H1 (cell line): ENCODE results near the gene MAP7. TPM values are rescaled to one million over a fixed set of nuclear protein-coding genes. Genes with fewer than 3 reads are reported as not detected.

Experiments
- CTCF ChIA-PET: fragments of 300-600 bp; sonication (Branson Sonifier 250); formaldehyde crosslinking; loops from one replicate; lab custom pipeline; 2021; ENCODE audit not compliant: partially characterized antibody; lab: Charles Lee
- POLR2A ChIA-PET: fragments of 300-600 bp; sonication (Branson Sonifier 250); formaldehyde crosslinking; loops from one replicate; lab custom pipeline; 2021; ENCODE audit warnings: inconsistent platforms; ENCODE audit not compliant: partially characterized antibody; lab: Charles Lee
- DNase-seq, 2 experiments: peaks; one replicate each; pipeline versions ENCODE4 v3.0.0 to v3.0.0-alpha.2; 2010 to 2022; ENCODE audit warnings: low spot score in 2 of 2, low read depth in 1 of 2, mixed read lengths in 1 of 2
- FAIRE-seq: peaks from 2 replicates; lab custom pipeline; 2011; peaks lifted over from hg19 to GRCh38; lab: Jason Lieb, UNC
- H2AFZ ChIP-seq: 2 replicates; pipeline ENCODE4 v1.8.1; 2012; ENCODE audit warnings: low read length, inconsistent platforms
- H2AK5ac ChIP-seq: 2 replicates; pipeline ENCODE4 v1.6.1; 2013; ENCODE audit warnings: low read depth, low read length
- H2BK120ac ChIP-seq: replicated peaks from 2 replicates; pipeline ENCODE3; 2013; ENCODE audit warnings: low read depth, low read length, inconsistent platforms
- H2BK12ac ChIP-seq: 2 replicates; pipeline ENCODE4 v1.6.1; 2013; ENCODE audit warnings: low read depth, low read length
- H2BK15ac ChIP-seq: 2 replicates; pipeline ENCODE4 v1.6.1; 2013; ENCODE audit warnings: low read length
- H2BK20ac ChIP-seq: 2 replicates; pipeline ENCODE4 v1.6.1; 2013; ENCODE audit warnings: low read length
- H2BK5ac ChIP-seq: 2 replicates; pipeline ENCODE4 v1.6.1; 2013; ENCODE audit warnings: low read depth, low read length
- H3K14ac ChIP-seq: 2 replicates; pipeline ENCODE4 v1.6.1; 2013; ENCODE audit warnings: inconsistent platforms; ENCODE audit not compliant: insufficient read length
- H3K18ac ChIP-seq: 2 replicates; pipeline ENCODE4 v1.6.1; 2013; ENCODE audit warnings: low read length; ENCODE audit errors: extremely low read depth
- H3K23ac ChIP-seq: 2 replicates; pipeline ENCODE4 v1.6.1; 2013; ENCODE audit warnings: inconsistent platforms; ENCODE audit not compliant: insufficient read length
- H3K23me2 ChIP-seq: 2 replicates; pipeline ENCODE4 v1.6.1; 2013; ENCODE audit warnings: low read depth, low read length
- H3K27ac ChIP-seq: 2 replicates; pipeline ENCODE4 v1.6.1; 2011; ENCODE audit warnings: low read depth, low read length, inconsistent platforms
- H3K27me3 ChIP-seq, 4 experiments: replicated peaks in 1 of 4; 1 replicate in 1 of 4; 2 replicates in 3 of 4; pipeline versions ENCODE4 v1.6.1 to v1.8.1; 2011 to 2013; ENCODE audit warnings: low read length in 3 of 4, mild to moderate bottlenecking in 3 of 4, inconsistent platforms in 2 of 4, mixed read lengths in 2 of 4, moderate library complexity in 1 of 4; ENCODE audit not compliant: control insufficient read depth in 3 of 4, insufficient read depth in 3 of 4; ENCODE audit errors: extremely low read depth in 1 of 4
- H3K36me3 ChIP-seq, 4 experiments: 2 replicates each; pipeline versions ENCODE4 v1.6.1 to v1.8.1; 2011 to 2013; ENCODE audit warnings: mild to moderate bottlenecking in 4 of 4, low read length in 3 of 4, moderate library complexity in 2 of 4, control low read depth in 1 of 4, inconsistent platforms in 1 of 4; ENCODE audit not compliant: insufficient read depth in 4 of 4, control insufficient read depth in 2 of 4
- H3K4ac ChIP-seq: replicated peaks from 2 replicates; pipeline ENCODE3; 2013; ENCODE audit warnings: low read length, low read depth, mixed read lengths, inconsistent platforms; ENCODE audit not compliant: insufficient read length
- H3K4me1 ChIP-seq, 4 experiments: replicated peaks in 1 of 4; 1 replicate in 1 of 4; 2 replicates in 3 of 4; pipeline versions ENCODE4 v1.6.1 to v1.8.1; 2011 to 2013; ENCODE audit warnings: low read length in 3 of 4, inconsistent platforms in 2 of 4, mixed read lengths in 1 of 4; ENCODE audit not compliant: insufficient read depth in 4 of 4, control insufficient read depth in 3 of 4
- H3K4me2 ChIP-seq, 2 experiments: 2 replicates each; pipeline versions ENCODE4 v1.6.1 to v1.8.1; 2011 to 2013; ENCODE audit warnings: low read depth in 2 of 2, low read length in 2 of 2, control low read depth in 1 of 2, inconsistent platforms in 1 of 2, mild to moderate bottlenecking in 1 of 2; ENCODE audit not compliant: insufficient read depth in 1 of 2
- H3K4me3 ChIP-seq, 4 experiments: fragments of 200-600, 300-600 bp in 1 of 4; sonication (generic), shearing (Covaris generic), sonication (Bioruptor Twin) in 1 of 4; 2 replicates each; pipeline versions ENCODE4 v1.5.1 to v1.8.1; 2011 to 2016; ENCODE audit warnings: low read length in 4 of 4, low read depth in 3 of 4, control low read depth in 2 of 4, inconsistent platforms in 2 of 4, mild to moderate bottlenecking in 2 of 4, mixed read lengths in 1 of 4, moderate library complexity in 1 of 4; ENCODE audit not compliant: insufficient read depth in 2 of 4; ENCODE audit errors: extremely low read depth in 1 of 4
- H3K56ac ChIP-seq: replicated peaks from 2 replicates; pipeline ENCODE3; 2013; ENCODE audit warnings: low read depth, mild to moderate bottlenecking, mixed read lengths, low read length, inconsistent platforms; ENCODE audit not compliant: insufficient read length
- H3K79me1 ChIP-seq: 2 replicates; pipeline ENCODE4 v1.6.1; 2013; ENCODE audit warnings: low read depth, low read length, control low read depth
- H3K79me2 ChIP-seq, 2 experiments: 2 replicates each; pipeline versions ENCODE4 v1.6.1 to v1.8.1; 2012 to 2013; ENCODE audit warnings: low read length in 2 of 2, mild to moderate bottlenecking in 2 of 2, inconsistent platforms in 1 of 2; ENCODE audit not compliant: insufficient read depth in 2 of 2, control insufficient read depth in 1 of 2
- H3K9ac ChIP-seq, 4 experiments: replicated peaks in 1 of 4; 1 replicate in 1 of 4; 2 replicates in 3 of 4; pipeline versions ENCODE4 v1.6.1 to v1.8.1; 2011 to 2013; ENCODE audit warnings: low read depth in 3 of 4, low read length in 3 of 4, control low read depth in 2 of 4, mild to moderate bottlenecking in 2 of 4, moderate library complexity in 2 of 4, inconsistent platforms in 1 of 4; ENCODE audit errors: extremely low read depth in 1 of 4
- H3K9me3 ChIP-seq, 2 experiments: 2 replicates each; pipeline versions ENCODE4 v1.6.1 to v1.8.1; 2012 to 2013; ENCODE audit warnings: mild to moderate bottlenecking in 2 of 2, moderate library complexity in 2 of 2, control low read depth in 1 of 2, inconsistent platforms in 1 of 2, low read depth in 1 of 2, low read length in 1 of 2, mixed read lengths in 1 of 2; ENCODE audit not compliant: insufficient read depth in 2 of 2
- H4K20me1 ChIP-seq, 2 experiments: replicated peaks in 1 of 2; 2 replicates each; pipeline versions ENCODE3 to v1.8.1; 2011 to 2013; ENCODE audit warnings: inconsistent platforms in 2 of 2, low read length in 2 of 2, mild to moderate bottlenecking in 1 of 2; ENCODE audit not compliant: insufficient read depth in 2 of 2, control insufficient read depth in 1 of 2
- H4K5ac ChIP-seq: 2 replicates; pipeline ENCODE4 v1.6.1; 2013; ENCODE audit warnings: low read length, low read depth, mixed read lengths, inconsistent platforms; ENCODE audit not compliant: insufficient read length
- H4K8ac ChIP-seq: 2 replicates; pipeline ENCODE4 v1.8.0; 2013; ENCODE audit warnings: mild to moderate bottlenecking, moderate library complexity, low read length, inconsistent platforms; ENCODE audit not compliant: insufficient read depth; ENCODE audit errors: extremely low read depth
- H4K91ac ChIP-seq: replicated peaks from 2 replicates; pipeline ENCODE3; 2013; ENCODE audit warnings: low read length, mixed read lengths, inconsistent platforms; ENCODE audit not compliant: insufficient read length
- ATF3 ChIP-seq: IDR thresholded peaks from 2 replicates; pipeline ENCODE4 v1.6.1; 2011; ENCODE audit warnings: low read depth, mild to moderate bottlenecking, low read length; ENCODE audit not compliant: insufficient read depth
- KDM5A ChIP-seq: fragments of 200-600 bp; IDR thresholded peaks from 2 replicates; pipeline ENCODE4 v1.7.1; 2012; ENCODE audit warnings: mild to moderate bottlenecking, low read length, inconsistent platforms, mixed read lengths
- RFX5 ChIP-seq: IDR thresholded peaks from 2 replicates; pipeline ENCODE4 v1.6.1; 2011; ENCODE audit warnings: low read depth, low read length, improper control_type of control experiment, borderline replicate concordance
- SRF ChIP-seq: IDR thresholded peaks from 2 replicates; pipeline ENCODE4 v1.6.1; 2011; ENCODE audit warnings: mild to moderate bottlenecking, low read depth, low read length, moderate library complexity
- polyA plus RNA-seq, 7 experiments: library from polyadenylated mRNA; depleted of rRNA in 3 of 7; stranded (reverse) in 5 of 7; unstranded in 2 of 7; fragments of >200 nt in 5 of 7; fragments of 200-250 nt in 2 of 7; gene quantifications; 1 replicate in 5 of 7; 2 replicates in 1 of 7; 4 replicates in 1 of 7; pipeline versions ENCODE4 v1.2.1 to v1.2.3, GENCODE V29; 2011 to 2013; ENCODE audit warnings: missing spikeins in 2 of 7, mixed read lengths in 2 of 7
- total RNA-seq: library from RNA; stranded (reverse); fragmentation: NEBNext Ultra II Directional; extraction: Animal tissue kit (Norgen Biotek cat#: 25700); gene quantifications from 2 replicates; pipeline ENCODE4 v1.2.1, GENCODE V29; 2021

MAP7 gene
- total and polyA plus RNA-seq, 2 of the 8 experiments (the other 6 are each of a cell fraction or from before 2014, with no cell fraction given), result 13.5 to 66.9 TPM

- Histone ChIP-seq H3K14ac (no peak overlapping the region), H2BK15ac (no peak overlapping the region), H2BK5ac (no peak overlapping the region), H2BK120ac (no peak overlapping the region), H4K91ac (no peak overlapping the region), H3K79me1 (no peaks in the 10 kb centered on the region), H2BK20ac (no peak overlapping the region), H4K20me1 (no peaks in the 10 kb centered on the region), H3K23me2 (no peaks in the 10 kb centered on the region; the same call in 1 of the 2 replicates), H4K8ac (no peak overlapping the region), H2AK5ac (no peak overlapping the region), H3K4me3 (no peak overlapping the region), H3K18ac (no peak overlapping the region), H3K9ac (no peak overlapping the region), H3K23ac (no peak overlapping the region), H3K4me2 (no peak overlapping the region), H3K56ac (no peak overlapping the region), H3K79me2 (no peaks in the 10 kb centered on the region), H3K9me3 (no peaks in the 10 kb centered on the region), H2AFZ (no peak overlapping the region), H3K36me3 (no peaks in the 10 kb centered on the region), H3K27me3 (no peaks in the 10 kb centered on the region), H4K5ac (no peak overlapping the region), H3K4ac (no peak overlapping the region), H2BK12ac (no peak overlapping the region), H3K4me1 (peaks cover 0 to 2% (median 0%) of the 10 kb centered on the region in 4 experiments; a peak in 1 of 7 replicates), H3K27ac (no peak overlapping the region)
- DNase-seq (no peak), FAIRE-seq (no peak)
- no peak for TF ChIP-seq SRF
- peak; percentile 54; the same call in 1 of the 2 replicates for TF ChIP-seq RFX5
- TF ChIP-seq ATF3, result no peak
- no peak for TF ChIP-seq KDM5A
- ChIA-PET CTCF (interaction anchor here (3.5 kb wide), 1 partner anchor 12 kb away, joined by 30 read pairs; no protein-coding TSS in a partner anchor), POLR2A (interaction anchor here (0.7 kb wide), 1 partner anchor 520 kb away, joined by 3 read pairs; no protein-coding TSS in a partner anchor)
Measured at GRCh38 chr6:136319732-136320131, 230.5 kb downstream of the MAP7 start.
